ENCODE data around the gene RNF157.
A peak's percentile ranks its signal among the peaks of the same experiment; 100 is the strongest.
"Not testable (repeated sequence)": the region's sequence is repeated elsewhere in the genome, so short reads cannot be mapped to it uniquely, and the experiment has no call there.

RNF157 gene

GRCh38 chr17:76238847-76239537, 1.3 kb downstream of the RNF157 start:
- TF ChIP-seq, protein P1, sequence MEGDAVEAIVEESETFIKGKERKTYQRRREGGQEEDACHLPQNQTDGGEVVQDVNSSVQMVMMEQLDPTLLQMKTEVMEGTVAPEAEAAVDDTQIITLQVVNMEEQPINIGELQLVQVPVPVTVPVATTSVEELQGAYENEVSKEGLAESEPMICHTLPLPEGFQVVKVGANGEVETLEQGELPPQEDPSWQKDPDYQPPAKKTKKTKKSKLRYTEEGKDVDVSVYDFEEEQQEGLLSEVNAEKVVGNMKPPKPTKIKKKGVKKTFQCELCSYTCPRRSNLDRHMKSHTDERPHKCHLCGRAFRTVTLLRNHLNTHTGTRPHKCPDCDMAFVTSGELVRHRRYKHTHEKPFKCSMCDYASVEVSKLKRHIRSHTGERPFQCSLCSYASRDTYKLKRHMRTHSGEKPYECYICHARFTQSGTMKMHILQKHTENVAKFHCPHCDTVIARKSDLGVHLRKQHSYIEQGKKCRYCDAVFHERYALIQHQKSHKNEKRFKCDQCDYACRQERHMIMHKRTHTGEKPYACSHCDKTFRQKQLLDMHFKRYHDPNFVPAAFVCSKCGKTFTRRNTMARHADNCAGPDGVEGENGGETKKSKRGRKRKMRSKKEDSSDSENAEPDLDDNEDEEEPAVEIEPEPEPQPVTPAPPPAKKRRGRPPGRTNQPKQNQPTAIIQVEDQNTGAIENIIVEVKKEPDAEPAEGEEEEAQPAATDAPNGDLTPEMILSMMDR (IDR thresholded peaks at IDR 0.05; ENCODE audit: extremely low read depth, missing control alignments) = no peak
- DNase-seq (ENCODE audit: low spot score) = no peak

GRCh38 chr17:76237859-76238313, 2.4 kb downstream of the RNF157 start:
- DNase-seq (ENCODE audit: low spot score) = no peak
- TF ChIP-seq, protein P1 (IDR thresholded peaks at IDR 0.05; ENCODE audit: extremely low read depth, missing control alignments) = no peak

GRCh38 chr17:76236603-76237002, 3.7 kb downstream of the RNF157 start:
- DNase-seq (ENCODE audit: low spot score) = no peak
- TF ChIP-seq, protein P1 (IDR thresholded peaks at IDR 0.05; ENCODE audit: extremely low read depth, missing control alignments) = no peak

DNA sequence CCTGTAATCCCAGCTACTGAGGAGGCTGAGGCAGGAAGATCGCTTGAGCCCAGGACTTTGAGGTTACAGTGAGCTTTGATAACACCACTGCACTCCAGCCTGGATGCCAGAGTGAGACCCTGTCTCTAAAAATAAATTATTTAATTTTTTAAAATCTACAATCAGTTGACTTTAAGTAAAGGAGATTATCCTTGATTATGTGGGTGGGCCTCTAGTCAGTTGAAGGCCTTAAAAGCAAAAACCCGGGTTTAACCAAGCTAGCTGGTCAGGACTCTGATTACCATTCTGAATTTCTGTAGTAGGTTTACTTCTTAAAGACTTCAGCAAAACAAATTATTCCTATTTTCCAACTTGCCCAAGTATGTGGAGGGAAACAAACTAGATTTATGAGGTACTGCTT, 4.4 kb downstream of the RNF157 start:
- TF ChIP-seq, protein P1 (IDR thresholded peaks at IDR 0.05; ENCODE audit: extremely low read depth, missing control alignments) = no peak

GRCh38 chr17:76234354-76234679, 6.0 kb downstream of the RNF157 start:
- TF ChIP-seq, protein P1 (IDR thresholded peaks at IDR 0.05; ENCODE audit: extremely low read depth, missing control alignments) = no peak
- peak; percentile 44 for DNase-seq (ENCODE audit: low spot score)

More for the DNA sequence above, 4.4 kb downstream of the RNF157 start:
- DNase-seq (ENCODE audit: low spot score) = no peak

DNA sequence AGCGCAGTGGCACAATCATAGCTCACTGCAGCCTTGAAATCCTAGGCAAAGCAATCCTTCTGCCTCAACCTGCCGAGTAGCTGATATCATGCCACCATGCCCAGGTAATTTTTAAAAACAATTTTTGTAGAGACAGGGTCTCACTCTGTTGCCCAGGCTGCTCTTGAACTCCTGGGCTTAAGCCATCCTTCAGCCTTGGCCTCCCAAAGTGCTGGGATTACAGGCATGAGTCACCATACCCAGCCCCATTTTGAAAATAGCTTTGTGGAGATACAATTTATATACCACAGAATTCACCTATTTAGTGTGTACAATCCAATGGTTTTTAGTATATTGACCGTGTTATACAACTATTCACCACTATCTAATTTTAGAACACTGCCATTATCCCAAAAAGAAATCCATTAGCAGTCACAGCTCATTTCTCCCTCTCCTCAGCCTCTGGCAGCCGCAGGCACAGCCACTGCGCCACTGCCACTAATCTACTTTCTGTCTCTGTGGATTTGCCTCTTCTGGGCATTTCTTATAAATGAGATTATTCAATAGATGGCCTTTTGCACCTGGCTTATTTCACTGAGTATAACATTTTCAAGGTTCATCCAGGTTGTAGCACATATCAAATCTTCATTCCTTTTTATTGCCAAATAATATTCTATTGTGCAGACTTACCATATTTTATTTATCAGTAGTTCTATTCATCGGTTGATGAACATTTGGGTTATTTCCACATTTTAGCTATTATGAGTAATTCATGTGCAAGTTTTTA, 6.5 kb downstream of the RNF157 start:
- TF ChIP-seq, protein P1 (IDR thresholded peaks at IDR 0.05; ENCODE audit: extremely low read depth, missing control alignments) = no peak
- no peak for DNase-seq (ENCODE audit: low spot score)

- DNase-seq (ENCODE audit: low spot score) = no peak
- TF ChIP-seq, protein P1 (IDR thresholded peaks at IDR 0.05; ENCODE audit: extremely low read depth, missing control alignments) = no peak
Observed at GRCh38 chr17:76232342-76232741, 8.0 kb downstream of the RNF157 start.

GRCh38 chr17:76226749-76227148, 13.5 kb downstream of the RNF157 start:
- not testable (repeated sequence) for DNase-seq (ENCODE audit: low spot score)

DNA sequence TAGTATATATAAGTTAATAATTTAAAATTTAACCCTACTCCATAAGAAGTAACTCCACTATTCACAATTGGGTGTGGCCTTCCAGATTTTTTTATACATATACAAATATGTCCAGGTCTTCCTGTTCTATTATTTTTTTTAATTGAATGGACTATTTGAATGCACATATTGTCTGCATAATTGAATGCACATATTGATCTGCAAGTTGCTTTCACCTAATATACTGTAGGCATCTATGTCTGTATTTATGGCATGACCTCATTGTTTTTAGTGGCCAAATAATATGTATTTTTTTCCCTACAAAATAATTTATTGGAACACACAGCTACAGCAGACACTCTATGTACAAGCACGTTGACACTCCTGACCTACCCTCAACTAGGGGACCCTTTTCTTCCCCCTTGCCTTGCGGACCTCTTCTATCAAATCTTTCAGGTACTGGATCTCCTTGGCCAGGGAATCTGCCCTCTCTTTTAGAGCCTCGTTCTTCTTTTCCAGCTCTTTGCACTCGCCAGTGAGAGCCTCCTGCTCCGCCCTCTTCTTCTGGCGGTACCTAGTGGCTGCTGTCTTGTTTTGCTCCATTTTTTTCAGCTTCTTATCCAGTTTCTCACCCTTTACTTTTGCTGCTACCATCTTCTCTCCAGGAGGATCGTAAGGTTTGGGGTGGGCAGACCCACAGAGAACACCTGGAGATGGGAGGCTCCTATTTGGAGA, 14.8 kb downstream of the RNF157 start:
- not testable (repeated sequence) for DNase-seq (ENCODE audit: low spot score)
